ENCODE data around the gene PFKFB3.
"Not testable (repeated sequence)": the region's sequence is repeated elsewhere in the genome, so short reads cannot be mapped to it uniquely, and the experiment has no call there.

The PFKFB3 gene

DNA sequence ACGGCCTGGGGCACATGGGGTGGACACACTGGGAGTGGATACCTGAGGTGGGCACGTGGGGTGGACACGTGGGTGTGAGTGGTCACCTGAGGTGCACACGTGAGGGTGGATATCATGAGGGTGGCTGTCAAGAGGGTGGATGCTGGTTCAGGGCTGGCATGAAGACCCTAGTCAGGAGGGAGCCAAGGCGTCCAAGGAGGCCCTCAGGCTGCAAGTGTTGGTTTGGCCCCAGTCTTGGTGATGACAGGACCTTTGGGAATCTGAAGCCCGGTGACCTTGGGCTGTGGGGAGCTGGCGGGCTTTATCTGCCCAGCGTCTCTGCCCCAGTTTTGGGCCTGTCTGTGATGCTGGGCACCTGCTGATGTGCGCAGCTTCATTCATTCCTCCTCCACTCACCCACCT is 24.9 kb upstream of the PFKFB3 start:
- no peak for DNase-seq (ENCODE audit: low read depth in 1 of 2, low spot score in 1 of 2)

DNA sequence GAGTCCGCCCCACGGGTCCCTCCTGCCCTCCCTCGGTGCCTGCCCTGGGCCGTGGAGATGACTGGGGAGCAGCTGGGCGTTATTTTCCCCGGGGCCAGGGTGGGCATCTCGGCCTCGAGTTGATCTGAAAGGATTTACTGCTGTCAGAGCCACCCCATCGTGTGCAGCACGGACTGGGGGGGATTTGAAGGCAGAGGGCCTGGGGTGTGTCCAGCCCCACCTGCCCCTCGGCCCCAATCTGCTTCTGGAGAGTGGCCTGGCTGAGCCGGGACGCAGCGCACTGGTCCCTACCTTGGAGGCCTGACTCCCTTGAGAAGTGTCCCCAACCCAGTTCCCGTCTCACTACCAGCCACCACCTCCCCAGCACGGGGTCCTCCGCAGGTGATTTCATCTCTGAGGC is 24.2 kb upstream of the PFKFB3 start:
- no peak for DNase-seq (ENCODE audit: low read depth in 1 of 2, low spot score in 1 of 2)

DNA sequence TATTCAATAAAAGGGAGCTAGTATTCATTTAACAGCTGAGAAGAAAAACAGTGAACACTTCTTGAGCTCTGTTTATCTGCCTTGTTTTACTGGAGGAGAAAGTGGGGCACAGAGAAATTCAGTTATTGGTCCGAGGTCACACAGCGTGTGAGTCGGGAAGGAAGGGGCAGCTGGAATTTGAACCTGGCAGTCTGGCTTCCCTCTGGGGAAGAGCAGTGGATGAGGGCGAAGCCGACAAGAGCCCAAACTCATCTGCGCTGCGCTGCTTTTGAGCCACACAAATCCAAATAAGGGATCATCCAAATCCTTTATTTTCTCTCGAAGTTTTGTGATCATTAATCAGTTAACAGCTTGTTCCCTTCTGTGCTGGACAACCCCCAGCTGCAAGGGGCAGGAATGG is 23.7 kb upstream of the PFKFB3 start:
- no peak for DNase-seq (ENCODE audit: low read depth in 1 of 2, low spot score in 1 of 2)

DNA sequence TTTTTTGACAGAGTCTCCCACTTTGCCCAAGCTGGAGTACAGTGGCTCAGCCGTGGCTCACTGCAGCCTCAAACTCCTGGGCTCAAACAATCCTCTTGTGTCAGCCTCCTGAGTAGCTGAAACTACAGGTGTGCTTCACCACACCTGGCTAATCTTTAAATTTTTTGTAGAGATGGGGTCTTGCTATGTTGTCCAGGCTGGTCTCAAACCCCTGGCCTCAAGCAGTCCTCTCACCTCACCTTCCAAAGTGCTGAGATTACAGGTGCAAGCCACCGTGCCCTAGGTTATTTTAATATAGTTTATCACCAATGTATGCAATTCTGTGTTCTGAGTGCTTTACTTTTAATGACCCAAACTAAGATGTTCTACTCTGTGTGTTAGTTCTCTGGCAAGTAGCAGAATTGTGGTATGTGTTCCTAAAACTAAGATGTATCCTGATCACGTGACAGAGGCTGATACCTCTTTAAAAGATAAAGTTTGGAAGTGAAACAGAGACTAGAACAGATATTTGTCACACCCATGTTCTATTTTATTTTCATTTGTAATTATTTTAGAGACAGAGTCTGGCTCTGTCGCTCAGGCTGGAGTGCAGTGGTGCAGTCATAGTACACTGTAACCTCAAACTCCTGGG is 22.1 kb upstream of the PFKFB3 start:
- DNase-seq (ENCODE audit: low read depth in 1 of 2, low spot score in 1 of 2), result no peak

DNA sequence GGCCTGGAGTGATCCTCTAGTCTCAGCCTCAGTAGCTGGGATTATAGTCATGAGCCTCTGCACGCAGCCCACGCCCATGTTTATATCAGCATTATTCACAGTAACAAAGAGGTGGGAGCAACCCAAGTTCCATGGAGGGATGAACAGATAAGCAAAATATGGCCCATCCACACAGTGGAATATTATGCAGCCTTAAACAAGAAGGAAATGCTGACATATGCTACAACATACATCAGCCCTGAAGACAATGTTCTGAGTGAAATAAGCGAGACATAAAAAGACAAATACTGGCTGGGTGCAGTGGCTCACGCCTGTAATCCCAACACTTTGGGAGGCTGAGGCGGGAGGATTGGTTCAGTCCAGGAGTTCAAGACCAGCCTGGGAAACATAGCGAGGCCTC is 21.5 kb upstream of the PFKFB3 start:
- DNase-seq (ENCODE audit: low read depth in 1 of 2, low spot score in 1 of 2), result no peak

DNA sequence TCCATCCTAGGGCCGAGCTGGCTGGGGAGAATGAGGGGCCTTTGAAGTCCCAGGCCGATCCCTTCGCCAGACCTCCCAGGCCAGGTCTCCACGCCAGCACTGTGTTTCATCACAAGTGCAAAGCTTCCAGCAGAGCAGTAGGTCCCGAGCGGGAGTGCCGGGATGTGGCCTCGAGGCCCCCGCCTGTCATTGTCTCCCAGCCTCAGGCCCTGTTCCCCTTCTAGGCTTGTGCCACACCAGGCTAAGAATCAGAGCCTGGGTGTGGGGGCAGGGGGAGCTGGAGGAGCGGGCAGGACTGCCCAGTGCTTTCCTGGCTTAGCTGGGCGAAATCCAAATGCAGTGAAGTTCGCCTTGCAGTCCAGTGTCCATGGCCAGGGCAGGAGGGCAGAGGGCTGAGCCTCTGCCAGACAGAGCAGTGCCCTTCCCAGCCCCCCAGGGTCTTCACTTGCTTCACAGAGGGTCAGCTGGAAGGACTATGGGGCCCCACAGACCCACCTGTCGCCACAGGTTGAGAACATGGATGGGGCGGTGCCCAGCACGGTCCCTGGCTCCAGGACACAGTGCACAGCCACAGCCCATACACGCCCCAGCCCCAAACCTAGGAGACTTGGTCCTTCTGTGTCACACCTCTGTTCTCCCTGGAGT is 20.2 kb upstream of the PFKFB3 start:
- no peak for DNase-seq (ENCODE audit: low read depth in 1 of 2, low spot score in 1 of 2)

DNA sequence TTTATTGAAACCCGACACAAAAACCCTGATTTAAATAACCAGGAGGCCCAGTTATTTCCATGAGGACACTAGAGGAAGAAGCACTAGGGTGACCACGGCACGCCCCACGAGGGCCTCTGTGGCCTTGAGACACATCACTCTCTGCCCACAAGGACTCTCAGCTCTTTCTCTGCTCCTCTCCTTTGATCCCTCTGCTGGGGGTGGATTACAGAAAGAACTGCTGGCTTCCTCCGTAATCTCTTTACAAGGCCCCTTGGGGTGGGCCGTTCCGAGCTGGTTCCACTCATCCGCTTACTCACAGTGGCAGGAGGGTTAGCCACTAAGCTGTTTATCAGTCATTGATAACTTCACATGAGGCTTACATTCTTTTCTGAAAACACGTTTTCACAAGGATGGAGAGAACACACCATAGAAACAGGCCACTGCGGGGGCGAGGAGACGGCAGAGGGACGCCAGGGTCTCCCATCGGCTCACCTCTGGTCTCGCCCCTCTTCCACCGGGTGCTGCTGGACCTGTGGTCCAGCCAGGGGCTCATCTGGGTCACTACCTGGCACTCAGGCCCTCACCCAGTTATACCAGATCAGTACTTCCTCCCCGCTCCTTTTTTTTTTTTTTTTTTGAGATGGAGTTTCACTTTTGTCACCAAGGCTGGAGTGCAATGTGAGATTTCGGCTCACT is 17.6 kb upstream of the PFKFB3 start:
- no peak for DNase-seq (ENCODE audit: low read depth in 1 of 2, low spot score in 1 of 2)

DNA sequence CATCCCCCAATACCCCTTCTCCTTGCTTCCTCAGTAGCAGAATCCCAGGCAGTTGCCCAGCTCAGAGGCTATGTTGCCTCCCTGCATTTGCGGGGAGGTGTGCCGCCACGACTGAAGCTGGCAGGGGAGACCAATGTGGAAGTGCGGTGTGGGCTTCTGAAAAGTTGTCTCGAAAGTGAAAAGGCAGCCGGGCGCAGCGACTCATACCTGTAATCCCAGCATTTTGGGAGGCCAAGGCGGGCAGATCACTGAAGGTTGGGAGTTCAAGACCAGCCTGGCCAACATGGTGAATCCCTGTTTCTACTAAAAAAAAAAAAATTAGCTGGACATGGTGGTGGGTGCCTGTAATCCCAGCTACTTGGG is 15.9 kb upstream of the PFKFB3 start:
- DNase-seq (ENCODE audit: low read depth in 1 of 2, low spot score in 1 of 2), result no peak

DNA sequence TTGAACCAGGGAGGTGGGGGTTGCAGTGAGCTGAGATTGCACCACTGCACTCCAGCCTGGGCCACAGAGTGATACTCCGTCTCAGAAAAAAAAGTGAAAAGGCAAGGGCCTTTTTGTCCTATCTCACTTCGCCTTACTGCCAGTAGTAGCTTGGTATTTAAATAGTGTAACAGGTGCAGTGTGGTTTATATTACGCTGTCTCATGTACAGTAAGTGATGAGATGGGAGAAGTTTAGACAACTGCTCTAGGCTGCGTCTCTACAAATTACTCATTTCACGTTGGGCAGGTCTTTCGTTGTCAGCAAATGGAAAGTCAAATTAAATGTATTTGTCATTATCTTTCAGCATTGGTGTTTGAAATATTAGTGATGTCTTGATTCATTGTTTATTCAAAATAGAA is 15.5 kb upstream of the PFKFB3 start:
- DNase-seq (ENCODE audit: low read depth in 1 of 2, low spot score in 1 of 2), result no peak

DNA sequence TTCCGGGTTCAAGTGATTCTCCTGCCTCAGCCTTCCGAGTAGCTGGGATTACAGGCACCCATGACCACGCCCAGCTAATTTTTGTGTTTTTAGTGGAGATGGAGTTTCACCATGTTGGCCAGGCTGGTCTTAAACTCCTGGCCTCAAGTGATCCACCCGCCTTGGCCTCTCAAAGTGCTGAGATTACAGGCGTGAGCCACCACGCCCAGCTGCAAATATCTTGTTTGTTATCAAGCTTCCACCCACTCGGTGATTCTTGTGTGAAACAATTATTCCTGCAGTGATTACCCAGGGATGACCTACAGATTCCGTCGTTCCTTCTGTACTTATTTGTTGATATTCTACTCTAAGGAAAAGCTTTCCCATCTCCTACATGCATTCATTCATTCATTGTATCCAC is 12.7 kb upstream of the PFKFB3 start:
- DNase-seq (ENCODE audit: low read depth in 1 of 2, low spot score in 1 of 2), result not testable (repeated sequence)

DNA sequence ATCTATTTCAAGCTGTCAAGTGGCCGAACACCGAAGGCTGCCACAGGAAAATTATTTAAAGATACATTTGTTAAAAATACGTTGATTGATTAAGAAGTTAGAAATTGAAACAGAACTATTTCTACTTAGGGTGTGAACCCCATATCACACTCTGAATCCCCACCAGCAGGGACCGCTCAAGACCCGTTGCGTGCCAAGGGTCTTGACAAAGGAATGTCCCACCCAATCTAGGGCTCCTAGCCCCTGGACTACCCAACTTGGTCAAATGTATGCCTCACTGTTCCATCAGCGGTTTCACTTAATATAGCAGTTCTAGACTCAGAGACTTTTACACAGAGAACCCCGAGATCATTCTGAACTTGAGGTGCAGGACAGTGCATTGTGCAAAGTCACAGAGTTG is 11.6 kb upstream of the PFKFB3 start:
- DNase-seq (ENCODE audit: low read depth in 1 of 2, low spot score in 1 of 2), result no peak

DNA sequence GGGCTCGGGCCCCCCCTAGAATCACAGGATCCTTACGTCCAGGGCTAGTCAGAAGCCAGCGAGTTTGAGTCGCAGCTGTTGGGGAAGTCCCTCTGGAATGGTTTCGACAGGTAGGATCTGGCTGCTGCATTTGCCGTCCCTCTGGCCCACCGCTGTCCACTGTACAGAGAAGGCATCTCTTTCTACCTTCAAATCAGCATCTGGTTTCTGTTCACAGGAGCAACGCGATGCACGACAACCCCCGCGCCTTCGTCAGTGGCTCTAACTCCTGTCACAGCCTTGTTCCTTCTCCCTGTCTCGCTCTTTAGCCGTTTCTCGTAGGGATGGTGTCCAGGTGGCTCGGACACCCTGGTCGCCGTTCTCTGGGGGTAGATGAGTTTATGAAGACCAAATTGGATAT is 11.2 kb upstream of the PFKFB3 start:
- no peak for DNase-seq (ENCODE audit: low read depth in 1 of 2, low spot score in 1 of 2)

DNA sequence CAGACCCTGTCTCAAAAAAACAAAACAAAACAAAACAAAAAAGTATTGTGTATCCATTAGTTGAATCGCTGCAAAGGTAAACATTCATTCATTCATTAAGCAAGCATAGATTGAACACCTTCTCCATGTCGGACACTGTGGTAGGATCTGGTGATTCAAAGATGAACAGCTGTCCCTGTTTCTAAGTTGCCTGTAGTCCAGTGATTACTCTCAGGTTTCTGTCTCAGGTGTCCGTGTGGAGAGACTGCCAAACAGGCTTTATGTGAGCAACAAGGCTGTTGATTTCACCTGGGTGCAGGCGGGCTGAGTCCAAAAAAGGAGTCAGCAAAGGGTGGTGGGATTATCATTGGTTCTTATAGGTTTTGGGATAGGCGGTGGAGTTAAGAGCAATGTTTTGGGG is 9.4 kb upstream of the PFKFB3 start:
- not testable (repeated sequence) for DNase-seq (ENCODE audit: low read depth in 1 of 2, low spot score in 1 of 2)

DNA sequence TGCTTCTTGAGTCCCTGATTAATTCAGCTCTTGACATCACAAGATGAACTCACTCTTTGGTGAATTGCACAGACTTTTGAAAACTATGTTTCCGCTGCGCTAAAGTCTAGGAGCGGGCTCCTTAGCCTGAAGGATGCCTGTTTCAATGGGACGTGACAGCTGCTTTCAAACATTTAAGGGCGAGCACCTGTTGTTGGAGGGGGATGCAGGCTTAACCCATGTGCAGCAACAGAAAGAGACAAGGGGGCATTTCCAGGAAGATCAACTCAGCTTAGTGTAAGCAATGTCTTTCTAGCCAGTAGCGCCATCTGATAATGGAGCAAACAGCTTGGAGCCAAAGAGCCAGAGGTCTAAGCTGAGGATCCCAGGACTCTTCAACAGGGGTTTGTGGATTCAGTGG is 8.4 kb upstream of the PFKFB3 start:
- no peak for DNase-seq (ENCODE audit: low read depth in 1 of 2, low spot score in 1 of 2)

DNA sequence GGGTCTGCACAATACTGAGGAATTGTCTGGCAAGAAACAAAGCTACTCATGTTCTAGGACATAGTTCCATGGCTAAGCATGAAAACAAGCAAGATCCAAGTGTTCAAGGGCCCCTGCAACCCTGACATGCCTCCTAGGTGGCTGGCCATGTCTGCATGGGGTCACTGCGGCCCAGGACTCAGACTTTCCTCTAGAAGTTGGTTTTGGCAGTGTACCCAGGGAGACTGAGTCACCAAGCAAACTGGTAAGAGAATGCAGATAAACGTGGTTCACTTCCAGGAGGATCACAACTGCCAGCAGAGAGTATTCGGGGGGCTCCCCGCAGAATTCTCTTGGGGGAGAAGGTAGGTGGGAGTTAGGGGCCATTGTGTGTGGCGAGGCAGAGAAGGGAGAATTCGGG is 7.4 kb upstream of the PFKFB3 start:
- no peak for DNase-seq (ENCODE audit: low read depth in 1 of 2, low spot score in 1 of 2)

DNA sequence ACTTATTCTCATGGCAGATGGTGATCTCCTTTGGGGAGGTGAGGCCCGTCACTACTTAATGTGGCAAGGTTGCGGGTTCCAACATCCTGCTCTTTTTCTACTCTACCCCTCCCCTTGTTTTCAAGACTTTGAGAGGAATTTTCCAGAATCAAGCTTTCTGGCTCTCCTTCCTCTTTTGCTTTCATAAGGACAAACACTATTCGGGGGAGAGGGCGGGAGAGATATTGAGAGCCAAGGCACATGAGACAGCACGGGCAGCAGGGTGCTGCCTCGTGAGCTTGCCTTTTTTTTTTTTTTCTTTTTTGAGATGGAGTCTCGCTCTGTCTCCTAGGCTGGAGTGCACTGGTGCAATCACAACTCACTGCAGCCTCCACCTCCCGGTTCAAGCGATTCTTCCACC is 6.9 kb upstream of the PFKFB3 start:
- DNase-seq (ENCODE audit: low read depth in 1 of 2, low spot score in 1 of 2), result no peak

DNA sequence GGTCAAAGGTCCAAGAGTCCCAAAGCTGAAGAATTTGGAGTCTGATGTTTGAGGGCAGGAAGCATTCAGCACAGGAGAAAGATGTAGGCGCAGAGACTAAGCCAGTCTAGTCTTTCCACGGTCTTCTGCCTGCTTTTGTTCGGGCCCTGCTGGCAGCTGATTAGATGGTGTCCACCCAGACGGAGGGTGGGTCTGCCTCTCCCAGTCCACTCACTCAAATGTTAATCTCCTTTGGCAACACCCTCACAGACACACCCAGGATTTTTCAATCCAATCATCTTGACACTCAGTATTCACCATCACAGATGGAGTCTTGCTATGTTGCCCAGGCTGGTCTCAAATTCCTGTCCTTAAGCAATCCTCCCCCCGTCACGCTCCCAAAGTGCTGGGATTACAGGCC is 6.2 kb upstream of the PFKFB3 start:
- DNase-seq (ENCODE audit: low read depth in 1 of 2, low spot score in 1 of 2), result not testable (repeated sequence)

DNA sequence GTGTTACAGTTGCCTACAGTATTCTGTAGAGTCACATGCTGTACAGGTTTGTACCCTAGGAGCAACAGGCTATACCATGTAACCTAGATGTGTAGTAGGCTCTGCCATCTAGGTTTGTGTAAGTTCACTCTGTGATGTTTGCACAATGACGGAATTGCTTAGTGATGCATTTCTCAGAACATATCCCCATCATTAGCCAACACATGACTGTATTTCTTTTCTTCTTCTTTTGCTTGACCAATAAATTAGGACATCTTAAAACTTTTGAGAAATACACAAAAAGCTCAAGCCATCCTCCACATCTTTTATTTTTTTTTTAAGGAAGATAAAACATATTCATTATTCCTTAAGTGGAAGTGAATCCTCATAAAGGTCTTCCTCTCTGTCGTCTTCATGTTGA is 5.4 kb upstream of the PFKFB3 start:
- no peak for DNase-seq (ENCODE audit: low read depth in 1 of 2, low spot score in 1 of 2)

DNA sequence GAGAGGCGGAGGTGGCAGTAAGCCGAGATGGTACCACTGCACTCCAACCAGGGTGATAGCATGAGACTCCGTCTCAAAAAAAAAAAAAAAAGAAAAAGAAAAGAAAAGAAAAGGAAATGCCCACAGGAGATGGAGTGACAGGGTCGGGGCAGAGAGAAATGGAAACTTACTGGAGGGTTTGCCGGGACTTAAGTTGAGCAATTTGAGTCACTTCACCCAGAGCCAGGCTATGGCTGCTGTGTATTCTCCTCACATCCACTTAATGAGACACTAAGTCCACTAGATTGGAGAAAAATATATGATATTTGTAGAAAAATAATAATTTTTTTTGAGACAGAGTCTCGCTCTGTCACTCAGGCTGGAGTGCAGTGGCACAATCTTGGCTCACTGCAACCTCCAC is 4.6 kb upstream of the PFKFB3 start:
- DNase-seq (ENCODE audit: low read depth in 1 of 2, low spot score in 1 of 2), result no peak

DNA sequence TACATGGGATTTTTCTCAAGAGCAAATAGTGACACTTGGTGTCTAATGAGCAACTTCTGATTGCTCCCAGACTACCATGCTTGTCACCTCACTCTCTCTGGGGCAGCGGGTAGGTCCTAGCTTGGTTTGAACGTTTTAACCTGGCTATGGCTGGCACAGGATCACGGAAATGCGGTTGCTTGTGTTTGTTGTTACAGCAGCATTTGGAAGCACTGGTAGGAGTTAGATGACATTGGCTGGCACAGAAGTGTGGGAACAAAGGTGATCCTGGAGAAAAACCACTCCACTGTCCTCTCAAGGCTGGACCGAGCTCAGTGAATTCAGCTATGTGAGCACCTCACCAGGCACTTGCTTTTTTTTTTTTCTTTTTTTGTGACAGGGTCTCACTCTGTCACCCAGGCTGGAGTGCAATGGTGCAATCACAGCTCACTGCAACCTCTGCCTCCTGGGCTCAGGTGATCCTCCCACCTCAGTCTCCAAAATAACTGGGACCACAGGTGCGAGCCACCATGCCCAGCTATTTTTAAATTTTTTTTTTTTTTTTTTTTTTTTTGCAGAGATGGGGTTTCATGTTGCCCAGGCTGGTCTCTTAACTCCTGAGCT is 3.5 kb upstream of the PFKFB3 start:
- DNase-seq (ENCODE audit: low read depth in 1 of 2, low spot score in 1 of 2), result no peak

DNA sequence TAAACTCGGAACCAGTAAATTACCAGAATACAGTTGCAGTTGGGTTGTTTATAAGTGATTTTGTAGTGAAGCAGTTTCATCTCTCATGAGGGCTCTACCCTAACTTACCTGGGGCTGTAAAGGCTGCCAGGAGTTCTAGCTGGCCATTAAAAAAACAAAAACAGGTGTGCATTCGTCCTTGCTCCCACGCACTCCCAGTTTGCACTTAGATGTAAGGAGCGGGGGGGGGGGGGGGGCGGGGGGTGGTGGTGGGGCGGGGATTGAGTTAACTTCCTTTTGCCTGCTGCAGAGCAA is 2.3 kb upstream of the PFKFB3 start:
- DNase-seq (ENCODE audit: low read depth in 1 of 2, low spot score in 1 of 2), result no peak

DNA sequence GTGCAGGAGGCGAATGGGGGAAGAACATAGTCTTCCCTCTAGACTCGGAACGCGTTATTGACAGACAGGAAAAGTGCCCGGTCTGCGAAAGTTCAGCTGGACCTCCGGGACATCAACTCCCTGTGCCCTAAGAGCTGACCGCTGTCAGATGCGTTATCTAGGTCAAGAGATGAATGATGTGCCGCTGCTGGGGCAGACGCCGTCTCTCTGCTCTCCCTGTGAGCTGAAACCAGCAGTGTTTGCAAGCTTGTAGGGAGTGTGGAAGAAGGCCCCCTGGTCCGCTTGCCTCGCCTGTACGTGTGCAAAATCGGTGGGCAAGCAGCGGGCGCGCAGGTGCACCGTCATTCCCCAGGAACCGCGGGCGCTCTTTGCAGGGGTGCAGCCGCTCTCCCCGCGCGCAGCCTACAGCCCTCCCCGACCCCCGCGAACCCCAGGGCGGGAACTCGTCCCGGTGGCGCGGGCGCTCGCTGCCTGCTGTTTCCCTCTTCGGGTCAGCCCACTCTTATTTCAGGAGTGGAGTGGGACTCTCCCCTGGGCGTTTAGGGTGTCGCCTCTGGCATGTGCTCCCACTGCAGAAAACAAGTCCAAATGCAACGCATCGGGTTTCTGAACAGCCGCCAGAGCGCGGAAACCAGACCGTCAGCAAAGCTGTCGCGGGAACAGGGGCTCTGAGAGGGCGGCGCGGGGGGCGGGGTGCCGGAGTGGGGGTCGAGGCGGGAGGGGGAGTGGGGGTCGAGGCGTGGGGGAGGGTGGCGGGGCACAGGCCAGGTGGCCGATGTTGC is 1.8 kb upstream of the PFKFB3 start:
- peak in 1 of 2 donors; percentile 5 for DNase-seq (ENCODE audit: low read depth in 1 of 2, low spot score in 1 of 2)

Measured in activated T-helper 1 cell treated with anti-CD3 and anti-CD28 coated beads, Interleukin-2, amount 50 U/mL, for 16 hours (primary cell).